AG09309 (cell line): ENCODE measurements around the gene KRTAP12-1.

Experiments used
- DNase-seq: peaks from one replicate; pipeline ENCODE4 v3.0.0-alpha.2; 2010; ENCODE audit warnings: low read depth
- H3K4me3 ChIP-seq: 2 replicates; pipeline ENCODE4 v1.5.1; 2011; ENCODE audit warnings: mild to moderate bottlenecking, low read depth, low read length, moderate library complexity; ENCODE audit not compliant: control insufficient read depth
- CTCF ChIP-seq: IDR thresholded peaks from 2 replicates; pipeline ENCODE4 v1.5.1; 2011; ENCODE audit warnings: mild to moderate bottlenecking, low read depth, low read length, inconsistent platforms; ENCODE audit not compliant: insufficient read depth, control insufficient read depth; ENCODE audit errors: missing control alignments

KRTAP12-1 gene

GRCh38 chr21:44636209-44637017, 45.5 kb downstream of the KRTAP12-1 start:
- H3K4me3 ChIP-seq = no peak overlapping the region
- no peak for DNase-seq
- no peak for TF ChIP-seq CTCF

- DNase-seq = no peak
- no peak for TF ChIP-seq CTCF
These were observed 49.9 kb downstream of the KRTAP12-1 start for GRCh38 chr21:44632067-44632466.

More at GRCh38 chr21:44632067-44632466, 49.9 kb downstream of the KRTAP12-1 start:
- no peak overlapping the region for H3K4me3 ChIP-seq
